Ishikawa (cell line): ENCODE results near the gene IL17RE.

ENCODE experiments used
- EP300 ChIP-seq: IDR thresholded peaks from 2 replicates; pipeline ENCODE4 v1.6.1; 2012; ENCODE audit warnings: borderline replicate concordance
- TCF12 ChIP-seq: IDR thresholded peaks from 2 replicates; pipeline ENCODE4 v1.6.1; 2012; ENCODE audit warnings: low read depth
- TEAD4 ChIP-seq: IDR thresholded peaks from 2 replicates; pipeline ENCODE4 v1.6.1; 2012
- TF ChIP-seq, protein P1 (sequence below): IDR thresholded peaks from 2 replicates; pipeline ENCODE4 v1.6.1; 2012; ENCODE audit warnings: low read depth, mild to moderate bottlenecking

DNA sequence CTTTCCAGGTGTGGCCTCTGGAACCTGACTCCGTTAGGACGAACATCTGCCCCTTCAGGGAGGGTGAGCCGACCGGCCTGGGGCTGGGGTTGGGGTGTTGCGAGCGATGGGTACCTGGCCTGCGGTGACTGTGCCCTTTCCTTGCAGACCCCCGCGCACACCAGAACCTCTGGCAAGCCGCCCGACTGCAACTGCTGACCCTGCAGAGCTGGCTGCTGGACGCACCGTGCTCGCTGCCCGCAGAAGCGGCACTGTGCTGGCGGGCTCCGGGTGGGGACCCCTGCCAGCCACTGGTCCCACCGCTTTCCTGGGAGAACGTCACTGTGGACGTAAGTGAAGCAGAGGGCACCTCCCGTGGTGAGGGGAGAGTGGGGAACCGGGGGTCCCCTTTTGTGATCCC, 25.5 kb downstream of the IL17RE start:
- TF ChIP-seq, protein P1, sequence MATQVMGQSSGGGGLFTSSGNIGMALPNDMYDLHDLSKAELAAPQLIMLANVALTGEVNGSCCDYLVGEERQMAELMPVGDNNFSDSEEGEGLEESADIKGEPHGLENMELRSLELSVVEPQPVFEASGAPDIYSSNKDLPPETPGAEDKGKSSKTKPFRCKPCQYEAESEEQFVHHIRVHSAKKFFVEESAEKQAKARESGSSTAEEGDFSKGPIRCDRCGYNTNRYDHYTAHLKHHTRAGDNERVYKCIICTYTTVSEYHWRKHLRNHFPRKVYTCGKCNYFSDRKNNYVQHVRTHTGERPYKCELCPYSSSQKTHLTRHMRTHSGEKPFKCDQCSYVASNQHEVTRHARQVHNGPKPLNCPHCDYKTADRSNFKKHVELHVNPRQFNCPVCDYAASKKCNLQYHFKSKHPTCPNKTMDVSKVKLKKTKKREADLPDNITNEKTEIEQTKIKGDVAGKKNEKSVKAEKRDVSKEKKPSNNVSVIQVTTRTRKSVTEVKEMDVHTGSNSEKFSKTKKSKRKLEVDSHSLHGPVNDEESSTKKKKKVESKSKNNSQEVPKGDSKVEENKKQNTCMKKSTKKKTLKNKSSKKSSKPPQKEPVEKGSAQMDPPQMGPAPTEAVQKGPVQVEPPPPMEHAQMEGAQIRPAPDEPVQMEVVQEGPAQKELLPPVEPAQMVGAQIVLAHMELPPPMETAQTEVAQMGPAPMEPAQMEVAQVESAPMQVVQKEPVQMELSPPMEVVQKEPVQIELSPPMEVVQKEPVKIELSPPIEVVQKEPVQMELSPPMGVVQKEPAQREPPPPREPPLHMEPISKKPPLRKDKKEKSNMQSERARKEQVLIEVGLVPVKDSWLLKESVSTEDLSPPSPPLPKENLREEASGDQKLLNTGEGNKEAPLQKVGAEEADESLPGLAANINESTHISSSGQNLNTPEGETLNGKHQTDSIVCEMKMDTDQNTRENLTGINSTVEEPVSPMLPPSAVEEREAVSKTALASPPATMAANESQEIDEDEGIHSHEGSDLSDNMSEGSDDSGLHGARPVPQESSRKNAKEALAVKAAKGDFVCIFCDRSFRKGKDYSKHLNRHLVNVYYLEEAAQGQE, result no peak
- TF ChIP-seq TCF12 (no peak), TEAD4 (no peak), EP300 (no peak)
